ENCODE data around the gene DDX6.
"Not testable (repeated sequence)": the region's sequence is repeated elsewhere in the genome, so short reads cannot be mapped to it uniquely, and the experiment has no call there.

DDX6 gene

DNA sequence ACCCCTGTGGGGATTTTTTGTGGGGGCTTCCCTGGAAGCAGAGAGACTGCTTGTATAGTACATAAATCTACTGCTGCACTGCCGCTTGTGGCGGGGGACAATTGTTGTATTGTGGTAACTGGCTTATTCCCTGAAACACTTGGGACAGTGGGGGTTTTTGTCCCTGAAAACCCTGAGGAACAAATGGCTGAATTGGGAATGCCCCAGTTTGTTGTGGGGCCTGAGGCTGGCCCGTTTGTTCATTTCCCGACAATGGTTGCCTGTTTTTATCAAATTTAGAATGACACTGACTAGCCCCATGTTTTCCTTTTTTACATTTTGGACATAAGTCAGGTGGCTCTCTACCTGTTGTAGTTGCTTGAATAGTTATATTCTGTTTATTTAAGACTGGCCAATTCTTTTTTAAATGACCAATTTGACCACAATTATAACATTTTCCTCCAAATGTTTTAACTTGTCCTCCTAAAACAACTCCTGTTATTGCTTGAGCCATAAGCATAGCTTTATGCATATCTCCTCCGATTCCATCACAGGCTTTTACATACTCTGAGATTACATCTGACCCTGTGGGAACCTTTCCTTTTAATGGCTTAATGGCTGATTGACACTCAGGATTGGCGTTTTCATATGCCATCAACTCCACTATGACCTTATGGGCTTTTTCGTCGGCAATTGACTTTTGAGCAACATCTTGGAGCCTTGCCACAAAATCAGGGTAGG lies 63.8 kb downstream of the DDX6 start:
- H3K27me3 ChIP-seq (ENCODE audit: control insufficient read depth, insufficient read depth, low read length); H3K4me1 ChIP-seq (ENCODE audit: control insufficient read depth, insufficient read depth, low read length); H3K4me3 ChIP-seq (ENCODE audit: low read length); H3K36me3 ChIP-seq (ENCODE audit: control insufficient read depth, insufficient read depth, low read length); H3K9ac ChIP-seq (ENCODE audit: low read length); H3K9me3 ChIP-seq (ENCODE audit: control insufficient read depth, low read length): not testable (repeated sequence)

DNA sequence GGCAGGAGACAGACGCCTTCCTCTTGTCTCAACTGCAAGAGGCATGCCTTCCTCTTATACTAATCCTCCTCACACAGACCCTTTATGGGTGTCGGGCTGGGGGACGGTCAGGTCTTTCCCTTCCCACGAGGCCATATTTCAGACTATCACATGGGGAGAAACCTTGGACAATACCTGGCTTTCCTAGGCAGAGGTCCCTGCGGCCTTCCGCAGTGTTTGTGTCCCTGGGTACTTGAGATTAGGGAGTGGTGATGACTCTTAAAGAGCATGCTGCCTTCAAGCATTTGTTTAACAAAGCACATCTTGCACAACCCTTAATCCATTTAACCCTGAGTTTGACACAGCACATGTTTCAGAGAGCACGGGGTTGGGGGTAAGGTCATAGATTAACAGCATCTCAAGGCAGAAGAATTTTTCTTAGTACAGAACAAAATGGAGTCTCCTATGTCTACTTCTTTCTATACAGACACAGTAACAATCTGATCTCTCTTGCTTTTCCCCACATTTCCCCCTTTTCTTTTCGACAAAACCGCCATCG lies 69.4 kb downstream of the DDX6 start:
- H3K4me1 ChIP-seq (ENCODE audit: control insufficient read depth, insufficient read depth, low read length): not testable (repeated sequence)

GRCh38 chr11:118720740-118721139 lies 70.2 kb downstream of the DDX6 start:
- not testable (repeated sequence) for H3K4me1 ChIP-seq (ENCODE audit: control insufficient read depth, insufficient read depth, low read length); H3K9ac ChIP-seq (ENCODE audit: low read length); H3K27me3 ChIP-seq (ENCODE audit: control insufficient read depth, insufficient read depth, low read length); H3K36me3 ChIP-seq (ENCODE audit: control insufficient read depth, insufficient read depth, low read length); H3K9me3 ChIP-seq (ENCODE audit: control insufficient read depth, low read length); H3K4me3 ChIP-seq (ENCODE audit: low read length)

More for the DNA sequence above, 69.4 kb downstream of the DDX6 start:
- H3K9me3 ChIP-seq (ENCODE audit: control insufficient read depth, low read length); H3K36me3 ChIP-seq (ENCODE audit: control insufficient read depth, insufficient read depth, low read length); H3K4me3 ChIP-seq (ENCODE audit: low read length); H3K9ac ChIP-seq (ENCODE audit: low read length); H3K27me3 ChIP-seq (ENCODE audit: control insufficient read depth, insufficient read depth, low read length): not testable (repeated sequence)

DNA sequence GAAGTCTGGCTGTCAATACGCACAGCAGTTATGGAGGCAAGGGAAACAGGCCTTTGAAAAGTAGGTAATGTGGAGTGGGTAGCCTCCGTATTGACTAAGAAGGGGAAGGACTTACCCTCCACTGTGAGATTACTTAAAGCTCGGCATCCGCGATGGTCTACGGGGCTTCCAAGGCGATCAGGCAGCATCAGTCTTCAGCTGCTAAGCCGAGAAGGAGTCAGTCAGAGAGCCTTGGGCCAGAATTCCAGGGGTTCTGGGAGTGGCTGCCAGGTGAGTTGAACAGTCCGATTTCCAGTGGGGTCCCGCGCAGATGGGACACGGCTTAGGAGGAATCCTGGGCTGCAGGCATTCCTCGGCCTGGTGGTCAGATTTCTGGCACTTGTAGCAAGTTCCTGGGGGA lies 70.9 kb downstream of the DDX6 start:
- H3K27me3 ChIP-seq (ENCODE audit: control insufficient read depth, insufficient read depth, low read length); H3K4me3 ChIP-seq (ENCODE audit: low read length); H3K4me1 ChIP-seq (ENCODE audit: control insufficient read depth, insufficient read depth, low read length); H3K9me3 ChIP-seq (ENCODE audit: control insufficient read depth, low read length); H3K9ac ChIP-seq (ENCODE audit: low read length); H3K36me3 ChIP-seq (ENCODE audit: control insufficient read depth, insufficient read depth, low read length): not testable (repeated sequence)

DNA sequence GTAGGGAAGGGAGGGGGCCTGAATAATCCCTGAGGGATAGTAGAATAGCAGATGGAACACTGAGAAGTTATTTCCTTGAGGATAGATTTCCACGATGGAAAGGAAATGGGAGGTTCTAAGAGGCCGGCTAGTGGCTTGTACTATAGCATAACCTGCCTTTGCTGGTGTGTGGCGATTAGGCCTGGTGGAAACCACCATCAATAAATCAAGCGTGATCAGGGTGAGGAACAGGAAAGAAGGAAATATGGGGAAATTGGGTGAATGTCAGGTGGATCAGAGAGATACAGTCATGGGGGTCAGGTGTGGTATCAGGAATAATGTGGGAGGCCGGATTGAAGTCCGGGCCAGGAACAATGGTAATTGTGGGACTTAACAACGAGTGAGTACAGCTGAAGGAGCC lies 72.4 kb downstream of the DDX6 start:
- H3K4me3 ChIP-seq (ENCODE audit: low read length); H3K27me3 ChIP-seq (ENCODE audit: control insufficient read depth, insufficient read depth, low read length); H3K9me3 ChIP-seq (ENCODE audit: control insufficient read depth, low read length); H3K36me3 ChIP-seq (ENCODE audit: control insufficient read depth, insufficient read depth, low read length); H3K4me1 ChIP-seq (ENCODE audit: control insufficient read depth, insufficient read depth, low read length); H3K9ac ChIP-seq (ENCODE audit: low read length): not testable (repeated sequence)

GRCh38 chr11:118717733-118718132 lies 73.2 kb downstream of the DDX6 start:
- not testable (repeated sequence) for H3K4me1 ChIP-seq (ENCODE audit: control insufficient read depth, insufficient read depth, low read length); H3K36me3 ChIP-seq (ENCODE audit: control insufficient read depth, insufficient read depth, low read length); H3K9ac ChIP-seq (ENCODE audit: low read length); H3K27me3 ChIP-seq (ENCODE audit: control insufficient read depth, insufficient read depth, low read length); H3K9me3 ChIP-seq (ENCODE audit: control insufficient read depth, low read length); H3K4me3 ChIP-seq (ENCODE audit: low read length)

DNA sequence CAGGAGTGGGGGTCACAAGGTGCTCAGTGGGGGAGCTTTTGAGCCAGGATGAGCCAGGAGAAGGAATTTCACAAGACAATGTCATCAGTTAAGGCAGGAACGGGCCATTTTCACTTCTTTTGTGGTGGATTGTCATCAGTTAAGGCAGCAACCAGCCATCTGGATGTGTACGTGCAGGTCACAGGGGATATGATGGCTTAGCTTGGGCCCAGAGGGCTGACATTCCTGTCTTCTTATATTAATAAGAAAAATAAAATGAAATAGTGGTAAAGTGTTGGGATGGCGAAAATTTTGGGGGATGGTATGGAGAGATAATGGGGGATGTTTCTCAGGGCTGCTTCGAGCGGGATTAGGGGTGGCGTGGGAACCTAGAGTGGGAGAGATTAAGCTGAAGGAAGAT lies 73.7 kb downstream of the DDX6 start:
- H3K4me3 ChIP-seq (ENCODE audit: low read length); H3K9me3 ChIP-seq (ENCODE audit: control insufficient read depth, low read length); H3K9ac ChIP-seq (ENCODE audit: low read length); H3K27me3 ChIP-seq (ENCODE audit: control insufficient read depth, insufficient read depth, low read length); H3K36me3 ChIP-seq (ENCODE audit: control insufficient read depth, insufficient read depth, low read length); H3K4me1 ChIP-seq (ENCODE audit: control insufficient read depth, insufficient read depth, low read length): not testable (repeated sequence)

GRCh38 chr11:118715837-118716260 lies 75.1 kb downstream of the DDX6 start:
- no peaks in the 10 kb centered on the region for H3K9me3 ChIP-seq (ENCODE audit: control insufficient read depth, low read length)
- H3K36me3 ChIP-seq (ENCODE audit: control insufficient read depth, insufficient read depth, low read length): no peaks in the 10 kb centered on the region
- H3K4me1 ChIP-seq (ENCODE audit: control insufficient read depth, insufficient read depth, low read length): peaks cover 9% of the 10 kb centered on the region
- no peaks in the 10 kb centered on the region for H3K27me3 ChIP-seq (ENCODE audit: control insufficient read depth, insufficient read depth, low read length)
- H3K9ac ChIP-seq (ENCODE audit: low read length): no peak overlapping the region
- H3K4me3 ChIP-seq (ENCODE audit: low read length): no peak overlapping the region

- H3K4me3 ChIP-seq (ENCODE audit: low read length): no peak overlapping the region
- no peak overlapping the region for H3K9ac ChIP-seq (ENCODE audit: low read length)
- no peaks in the 10 kb centered on the region for H3K36me3 ChIP-seq (ENCODE audit: control insufficient read depth, insufficient read depth, low read length)
- no peaks in the 10 kb centered on the region for H3K27me3 ChIP-seq (ENCODE audit: control insufficient read depth, insufficient read depth, low read length)
- no peaks in the 10 kb centered on the region for H3K9me3 ChIP-seq (ENCODE audit: control insufficient read depth, low read length)
- H3K4me1 ChIP-seq (ENCODE audit: control insufficient read depth, insufficient read depth, low read length): peaks cover 9% of the 10 kb centered on the region
Observed at GRCh38 chr11:118715245-118715831, 75.6 kb downstream of the DDX6 start.

DNA sequence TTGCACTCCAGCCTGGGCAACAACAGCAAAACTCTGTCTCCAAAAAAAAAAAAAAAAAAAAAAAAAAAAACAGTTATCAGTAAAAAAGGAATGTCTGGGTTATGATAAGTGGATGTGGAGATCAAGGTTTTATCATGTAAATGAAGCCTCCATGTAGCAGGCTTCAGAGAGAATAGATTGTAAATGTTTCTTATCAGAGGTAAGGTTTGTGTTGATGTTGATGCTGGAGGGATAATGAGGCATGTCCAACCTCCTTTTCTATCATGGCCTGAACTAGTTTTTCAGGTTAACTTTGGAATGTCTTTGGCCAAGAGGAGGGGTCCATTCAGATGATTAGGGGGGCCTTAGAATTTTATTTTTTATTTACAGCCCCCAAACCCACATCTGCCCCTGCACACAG lies 76.1 kb downstream of the DDX6 start:
- Histone ChIP-seq H3K4me3 (ENCODE audit: low read length) (no peak overlapping the region), H3K4me1 (ENCODE audit: control insufficient read depth, insufficient read depth, low read length) (peaks cover 9% of the 10 kb centered on the region), H3K9ac (ENCODE audit: low read length) (no peak overlapping the region), H3K9me3 (ENCODE audit: control insufficient read depth, low read length) (no peaks in the 10 kb centered on the region), H3K27me3 (ENCODE audit: control insufficient read depth, insufficient read depth, low read length) (no peaks in the 10 kb centered on the region), H3K36me3 (ENCODE audit: control insufficient read depth, insufficient read depth, low read length) (no peaks in the 10 kb centered on the region)

- not testable (repeated sequence) for H3K9me3 ChIP-seq (ENCODE audit: control insufficient read depth, low read length); H3K36me3 ChIP-seq (ENCODE audit: control insufficient read depth, insufficient read depth, low read length); H3K9ac ChIP-seq (ENCODE audit: low read length); H3K4me1 ChIP-seq (ENCODE audit: control insufficient read depth, insufficient read depth, low read length); H3K4me3 ChIP-seq (ENCODE audit: low read length); H3K27me3 ChIP-seq (ENCODE audit: control insufficient read depth, insufficient read depth, low read length)
Observed at GRCh38 chr11:118714416-118714815, 76.5 kb downstream of the DDX6 start.

GRCh38 chr11:118708296-118708695 lies 82.7 kb downstream of the DDX6 start:
- no peaks in the 10 kb centered on the region for H3K4me1 ChIP-seq (ENCODE audit: control insufficient read depth, insufficient read depth, low read length)
- no peak overlapping the region for H3K4me3 ChIP-seq (ENCODE audit: low read length)
- H3K27me3 ChIP-seq (ENCODE audit: control insufficient read depth, insufficient read depth, low read length): no peaks in the 10 kb centered on the region
- H3K9me3 ChIP-seq (ENCODE audit: control insufficient read depth, low read length): no peaks in the 10 kb centered on the region
- no peaks in the 10 kb centered on the region for H3K36me3 ChIP-seq (ENCODE audit: control insufficient read depth, insufficient read depth, low read length)
- no peak overlapping the region for H3K9ac ChIP-seq (ENCODE audit: low read length)

DNA sequence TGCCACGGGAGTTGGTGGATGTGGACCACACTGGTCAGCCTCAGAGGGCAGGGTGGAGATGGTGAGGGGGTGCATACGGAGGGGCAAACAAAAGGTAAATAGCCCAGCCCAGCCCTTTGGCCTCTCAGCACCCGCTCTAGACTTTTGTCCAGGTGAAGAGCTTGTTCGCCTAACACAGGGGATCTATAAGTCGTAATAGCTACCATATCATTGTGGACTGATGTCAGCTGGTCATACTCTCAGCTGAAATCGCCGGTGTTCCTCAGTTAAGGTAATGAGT lies 84.5 kb downstream of the DDX6 start:
- Histone ChIP-seq H3K36me3 (ENCODE audit: control insufficient read depth, insufficient read depth, low read length) (no peaks in the 10 kb centered on the region), H3K9ac (ENCODE audit: low read length) (no peak overlapping the region), H3K27me3 (ENCODE audit: control insufficient read depth, insufficient read depth, low read length) (no peaks in the 10 kb centered on the region), H3K4me3 (ENCODE audit: low read length) (no peak overlapping the region), H3K9me3 (ENCODE audit: control insufficient read depth, low read length) (no peaks in the 10 kb centered on the region), H3K4me1 (ENCODE audit: control insufficient read depth, insufficient read depth, low read length) (no peaks in the 10 kb centered on the region)

Measured in mucosa of stomach (tissue), 1 donor.